M059J (cell line): Measurements from ENCODE around the gene HSPD1. TPM values are rescaled to one million over a fixed set of nuclear protein-coding genes. Genes with fewer than 3 reads are reported as not detected.
"Not testable (repeated sequence)": the region's sequence is repeated elsewhere in the genome, so short reads cannot be mapped to it uniquely, and the experiment has no call there.

ENCODE experiments used
- DNase-seq: peaks from one replicate; pipeline ENCODE4 v3.0.0-alpha.2; 2012; ENCODE audit warnings: low read depth
- total RNA-seq: library from RNA; depleted of rRNA; stranded (reverse); fragments of >200 nt; shearing (Covaris generic); gene quantifications from 2 replicates; pipeline ENCODE4 v1.2.3, GENCODE V29; 2014

Gene HSPD1
- total RNA-seq, 1 experiment from 2014 or later = 237 TPM

- DNase-seq = no peak
Measured at GRCh38 chr2:197497326-197497725, 2.3 kb downstream of the HSPD1 start.

GRCh38 chr2:197496695-197497094 is 2.9 kb downstream of the HSPD1 start:
- DNase-seq = no peak

GRCh38 chr2:197495433-197496134 is 4.1 kb downstream of the HSPD1 start:
- no peak for DNase-seq

- DNase-seq = no peak
Measured at GRCh38 chr2:197487385-197487784, 12.3 kb downstream of the HSPD1 start.

GRCh38 chr2:197486175-197486574 is 13.5 kb downstream of the HSPD1 start:
- DNase-seq = no peak

- DNase-seq = not testable (repeated sequence)
Measured at GRCh38 chr2:197484248-197484647, 15.4 kb downstream of the HSPD1 start.

GRCh38 chr2:197480165-197481036 is 19.2 kb downstream of the HSPD1 start:
- no peak for DNase-seq

GRCh38 chr2:197477797-197478196 is 21.8 kb downstream of the HSPD1 start:
- no peak for DNase-seq

GRCh38 chr2:197472166-197472565 is 27.5 kb downstream of the HSPD1 start:
- DNase-seq = no peak

GRCh38 chr2:197464175-197464574 is 35.5 kb downstream of the HSPD1 start:
- peak; percentile 10 for DNase-seq

- peak; percentile 11 for DNase-seq
Measured at GRCh38 chr2:197461057-197461456, 38.6 kb downstream of the HSPD1 start.

GRCh38 chr2:197460649-197461048 is 39.0 kb downstream of the HSPD1 start:
- no peak for DNase-seq

- DNase-seq = no peak
Measured at GRCh38 chr2:197455428-197455827, 44.2 kb downstream of the HSPD1 start.

GRCh38 chr2:197454923-197455322 is 44.7 kb downstream of the HSPD1 start:
- DNase-seq = no peak

GRCh38 chr2:197453914-197454398 is 45.7 kb downstream of the HSPD1 start:
- no peak for DNase-seq

- DNase-seq = peak; percentile 98
Measured at GRCh38 chr2:197453123-197453913, 46.3 kb downstream of the HSPD1 start, which contains the start of gene COQ10B. TSS of gene COQ10B (plus strand) at chr2:197453552. CDS start at chr2:197453561, 9 bp downstream.

- DNase-seq = no peak
Measured at GRCh38 chr2:197452754-197453122, 46.9 kb downstream of the HSPD1 start.

GRCh38 chr2:197450935-197451358 is 48.7 kb downstream of the HSPD1 start:
- not testable (repeated sequence) for DNase-seq

GRCh38 chr2:197450465-197450864 is 49.2 kb downstream of the HSPD1 start:
- DNase-seq = no peak

GRCh38 chr2:197446844-197447243 is 52.8 kb downstream of the HSPD1 start:
- DNase-seq = no peak

- DNase-seq = peak; percentile 9
Measured at GRCh38 chr2:197445746-197446145, 53.9 kb downstream of the HSPD1 start.

GRCh38 chr2:197442857-197443256 is 56.8 kb downstream of the HSPD1 start:
- no peak for DNase-seq
